BJ (cell line): Measurements from ENCODE around the gene TAF4. TPM values are rescaled to one million over a fixed set of nuclear protein-coding genes. Genes with fewer than 3 reads are reported as not detected.

ENCODE experiments used
- CTCF ChIA-PET: fragments of 350-600 bp; formaldehyde crosslinking; extraction: SDS; loops from one replicate; lab custom pipeline; 2021; ENCODE audit warnings: antibody characterized with exemption, inconsistent platforms; lab: Yijun Ruan, JAX
- POLR2A ChIA-PET: fragments of 300-600 bp; sonication (Branson Sonifier 250); formaldehyde crosslinking; extraction: SDS; loops from one replicate; lab custom pipeline; 2021; ENCODE audit warnings: antibody characterized with exemption; lab: Charles Lee
- DNase-seq: peaks from one replicate; pipeline ENCODE4 v3.0.0-alpha.2; 2011; ENCODE audit warnings: low read depth
- H3K27me3 ChIP-seq: 2 replicates; pipeline ENCODE4 v1.6.0; 2011; ENCODE audit warnings: low read length; ENCODE audit not compliant: control insufficient read depth, insufficient read depth
- H3K36me3 ChIP-seq: 2 replicates; pipeline ENCODE4 v1.5.1; 2011; ENCODE audit warnings: low read length; ENCODE audit not compliant: control insufficient read depth, insufficient read depth
- H3K4me3 ChIP-seq: 2 replicates; pipeline ENCODE4 v1.5.1; 2011; ENCODE audit warnings: low read depth, mild to moderate bottlenecking, control low read depth, low read length
- polyA plus RNA-seq: library from polyadenylated mRNA; depleted of rRNA; stranded (reverse); fragments of >200 nt; gene quantifications from 2 replicates; pipeline ENCODE4 v1.2.3, GENCODE V29; 2011
- TF ChIP-seq, protein P1 (sequence below): IDR thresholded peaks from 2 replicates; pipeline ENCODE4 v1.5.1; 2011; ENCODE audit warnings: low read depth, mild to moderate bottlenecking, control low read depth, inconsistent platforms, low read length, moderate library complexity; ENCODE audit not compliant: insufficient read depth

Gene TAF4
- polyA plus RNA-seq, 1 experiment: 1.2 TPM

DNA sequence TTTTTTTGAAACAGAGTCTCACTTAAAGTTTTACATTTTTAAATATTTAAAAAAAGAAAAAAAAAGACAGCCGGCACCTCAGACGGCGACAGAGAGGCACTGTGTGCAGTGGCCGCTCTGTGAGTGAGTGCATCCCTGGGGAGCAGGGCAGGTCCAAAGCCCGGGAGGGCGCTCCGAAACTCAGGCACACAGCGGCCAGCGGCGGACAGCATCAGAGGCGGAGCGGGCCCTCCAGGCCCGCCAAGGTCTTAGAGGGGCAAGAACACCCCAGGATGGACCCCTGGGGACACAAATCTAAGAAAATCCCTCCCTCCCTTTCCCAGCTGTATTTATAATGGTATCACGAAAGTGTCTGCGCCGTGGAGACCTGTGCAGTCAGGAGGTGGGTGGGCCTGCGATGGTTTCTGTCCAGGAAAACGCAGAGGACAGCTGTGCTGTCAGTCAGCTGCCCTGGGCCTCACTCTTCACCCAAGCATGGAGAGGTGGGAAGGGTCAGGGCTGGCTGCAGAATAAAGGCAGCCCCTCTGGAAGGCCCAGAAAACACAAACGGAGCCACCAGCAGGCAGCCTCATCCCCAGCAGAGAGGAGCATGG lies 43.8 kb downstream of the TAF4 start:
- Histone ChIP-seq H3K36me3 (no peaks in the 10 kb centered on the region), H3K27me3 (no peaks in the 10 kb centered on the region), H3K4me3 (no peak overlapping the region)
- ChIA-PET POLR2A (no interaction called here), CTCF (interaction anchor here (0.6 to 1.4 kb wide), 2 partner anchors 11 to 126 kb away, joined by 3 to 5 read pairs; no protein-coding TSS in a partner anchor)
- no peak for DNase-seq
- TF ChIP-seq, protein P1, sequence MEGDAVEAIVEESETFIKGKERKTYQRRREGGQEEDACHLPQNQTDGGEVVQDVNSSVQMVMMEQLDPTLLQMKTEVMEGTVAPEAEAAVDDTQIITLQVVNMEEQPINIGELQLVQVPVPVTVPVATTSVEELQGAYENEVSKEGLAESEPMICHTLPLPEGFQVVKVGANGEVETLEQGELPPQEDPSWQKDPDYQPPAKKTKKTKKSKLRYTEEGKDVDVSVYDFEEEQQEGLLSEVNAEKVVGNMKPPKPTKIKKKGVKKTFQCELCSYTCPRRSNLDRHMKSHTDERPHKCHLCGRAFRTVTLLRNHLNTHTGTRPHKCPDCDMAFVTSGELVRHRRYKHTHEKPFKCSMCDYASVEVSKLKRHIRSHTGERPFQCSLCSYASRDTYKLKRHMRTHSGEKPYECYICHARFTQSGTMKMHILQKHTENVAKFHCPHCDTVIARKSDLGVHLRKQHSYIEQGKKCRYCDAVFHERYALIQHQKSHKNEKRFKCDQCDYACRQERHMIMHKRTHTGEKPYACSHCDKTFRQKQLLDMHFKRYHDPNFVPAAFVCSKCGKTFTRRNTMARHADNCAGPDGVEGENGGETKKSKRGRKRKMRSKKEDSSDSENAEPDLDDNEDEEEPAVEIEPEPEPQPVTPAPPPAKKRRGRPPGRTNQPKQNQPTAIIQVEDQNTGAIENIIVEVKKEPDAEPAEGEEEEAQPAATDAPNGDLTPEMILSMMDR: no peak

DNA sequence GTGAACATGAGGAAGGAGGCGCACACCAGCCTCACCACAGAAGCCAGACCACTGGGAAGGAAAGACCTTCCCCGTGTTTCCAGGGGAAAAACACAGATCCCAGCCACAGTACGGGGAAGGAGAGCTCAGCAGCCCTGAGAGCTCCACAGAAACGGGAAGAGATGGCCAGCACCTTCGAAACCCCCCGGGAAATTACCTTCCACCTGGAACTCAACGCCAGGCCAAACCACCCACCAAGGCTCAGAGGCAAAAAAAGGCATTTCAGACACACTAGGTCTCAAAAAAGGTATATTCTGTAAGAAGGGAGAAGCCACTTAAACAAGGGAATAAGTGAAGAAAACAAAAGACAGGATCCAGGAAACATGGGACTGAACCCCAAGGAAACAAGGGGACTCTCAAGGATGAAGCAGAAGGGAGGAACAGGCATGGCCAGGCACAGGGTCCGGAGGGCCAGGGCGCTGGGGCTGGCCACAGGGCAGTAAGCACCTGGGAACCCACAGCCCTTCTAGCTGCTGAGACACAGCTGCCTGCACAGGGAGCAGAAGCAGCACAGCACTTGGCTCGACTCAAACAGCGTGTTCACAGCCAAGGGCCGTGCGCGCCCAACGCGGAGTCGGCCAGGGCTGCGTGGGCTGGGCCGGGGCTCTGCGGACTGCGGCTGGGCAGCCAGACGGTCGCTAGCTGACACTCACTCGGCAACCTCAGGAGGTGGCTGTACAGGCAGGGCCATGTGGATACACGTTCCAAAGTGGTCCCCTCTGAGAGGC lies 44.6 kb downstream of the TAF4 start:
- POLR2A ChIA-PET: no interaction called here
- CTCF ChIA-PET: interaction anchor here (1.4 to 1.7 kb wide), 2 partner anchors 10 to 135 kb away, joined by 5 read pairs; no protein-coding TSS in a partner anchor
- Histone ChIP-seq H3K4me3 (no peak overlapping the region), H3K27me3 (no peaks in the 10 kb centered on the region), H3K36me3 (no peaks in the 10 kb centered on the region)
- TF ChIP-seq, protein P1: no peak
- no peak for DNase-seq

DNA sequence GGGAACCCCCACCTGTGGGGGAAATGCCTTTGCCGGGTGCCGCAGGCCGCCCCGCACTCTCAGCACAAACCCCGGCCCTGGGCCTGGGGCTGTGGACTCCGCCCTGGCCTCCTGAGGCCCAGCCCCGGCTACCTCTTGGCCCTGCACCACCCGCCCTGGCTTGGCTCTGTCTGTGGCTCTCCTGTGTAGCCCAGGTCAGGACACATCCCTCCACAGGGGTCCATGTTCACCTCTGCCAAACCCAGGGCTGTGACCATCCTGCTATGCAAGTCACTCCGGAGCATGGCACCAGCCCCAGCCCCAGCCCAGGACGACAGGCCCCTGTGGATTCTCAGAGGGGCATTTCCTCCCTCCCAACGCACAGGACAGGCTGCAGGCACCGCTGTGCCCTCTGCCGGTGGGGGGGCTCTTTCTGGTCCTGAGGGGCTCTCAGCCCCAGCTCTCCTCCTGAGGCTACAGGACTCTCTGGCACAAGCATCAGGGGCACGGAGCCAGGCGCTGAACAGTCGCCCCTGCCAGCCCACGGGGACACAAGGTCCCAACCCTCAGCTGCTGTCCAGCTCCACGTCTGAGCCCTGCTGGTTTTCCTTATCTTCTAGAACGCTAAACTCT lies 45.7 kb downstream of the TAF4 start:
- no peak for DNase-seq
- ChIA-PET CTCF (interaction anchor here (0.6 to 2.4 kb wide), 4 partner anchors 10 to 136 kb away, joined by 3 to 12 read pairs (median 4); no protein-coding TSS in a partner anchor), POLR2A (no interaction called here)
- Histone ChIP-seq H3K36me3 (no peaks in the 10 kb centered on the region), H3K4me3 (no peak overlapping the region), H3K27me3 (no peaks in the 10 kb centered on the region)
- TF ChIP-seq, protein P1: no peak

DNA sequence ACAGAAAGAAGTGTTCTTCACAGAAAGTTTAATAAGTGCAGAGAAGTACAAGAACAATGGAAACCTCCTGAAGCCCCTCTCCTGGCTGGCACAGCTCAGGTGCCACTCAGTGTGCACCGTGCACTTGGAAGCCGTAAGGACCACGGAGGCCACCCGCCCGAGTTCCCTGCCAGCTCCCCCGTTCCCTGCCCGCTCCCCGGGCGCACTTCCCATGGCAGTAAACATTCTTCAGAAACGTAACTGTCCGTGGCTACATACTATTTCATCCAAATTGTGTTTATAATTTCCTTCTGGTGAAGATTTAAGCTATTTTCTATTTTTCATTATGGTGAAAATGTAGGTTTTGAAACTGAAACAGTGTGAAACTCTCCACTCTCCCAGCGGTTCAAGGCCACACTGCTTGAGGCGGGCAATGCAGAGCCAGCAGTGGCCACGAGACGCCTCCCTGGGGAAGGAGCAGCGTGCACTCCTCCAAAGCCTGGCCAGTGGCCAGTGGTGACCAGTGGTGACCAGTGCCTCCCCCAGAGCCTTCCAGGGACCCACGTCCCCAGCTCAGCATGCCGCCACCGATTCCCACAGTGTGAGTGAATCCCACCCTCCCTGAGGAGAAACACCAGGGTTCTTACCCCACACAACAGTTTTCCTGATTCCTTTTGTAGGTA lies 46.4 kb downstream of the TAF4 start:
- TF ChIP-seq, protein P1: no peak
- DNase-seq: no peak
- POLR2A ChIA-PET: no interaction called here
- Histone ChIP-seq H3K27me3 (no peaks in the 10 kb centered on the region), H3K4me3 (no peak overlapping the region), H3K36me3 (0 out of 2 replicates have a peak, but pooled peaks cover 1% of the 10 kb centered on the region)
- CTCF ChIA-PET: interaction anchor here (0.6 to 2.4 kb wide), 4 partner anchors 9 to 117 kb away, joined by 3 to 12 read pairs (median 4); no protein-coding TSS in a partner anchor
